SK-N-SH (cell line): Measurements from ENCODE around the gene UBR7. TPM values are rescaled to one million over a fixed set of nuclear protein-coding genes. Genes with fewer than 3 reads are reported as not detected.

Experiments
- CTCF ChIA-PET: fragments of 300-600, 350-600 bp; formaldehyde crosslinking; extraction: SDS; loops from one replicate; lab custom pipeline; 2021; lab: Yijun Ruan, JAX
- POLR2A ChIA-PET: fragments of 350-600 bp; sonication (Branson Sonifier 250); formaldehyde crosslinking; extraction: SDS; loops from one replicate; lab custom pipeline; 2020; ENCODE audit warnings: antibody characterized with exemption, inconsistent platforms; lab: Yijun Ruan, JAX
- DNase-seq: peaks from one replicate; pipeline ENCODE4 v3.0.0; 2012
- H2AFZ ChIP-seq: fragments of 200-600 bp; sonication (generic); 2 replicates; pipeline ENCODE4 v1.8.1; 2016; ENCODE audit warnings: antibody characterized with exemption, mild to moderate bottlenecking, low read depth
- H3F3A ChIP-seq: fragments of 200-600 bp; sonication (generic); replicated peaks from 2 replicates; pipeline ENCODE3; 2016; ENCODE audit warnings: antibody characterized with exemption, mild to moderate bottlenecking; ENCODE audit not compliant: insufficient read depth
- H3K27ac ChIP-seq, 2 experiments: fragments of 200-500 bp in 1 of 2; fragments of 200-600 bp in 1 of 2; sonication (Bioruptor generic) in 1 of 2; sonication (generic), shearing (Covaris generic) in 1 of 2; 2 replicates each; pipeline versions ENCODE4 v1.5.1 to v1.6.1; 2014 to 2016; ENCODE audit warnings: low read depth in 2 of 2, inconsistent platforms in 1 of 2, low read length in 1 of 2, mild to moderate bottlenecking in 1 of 2, mixed read lengths in 1 of 2
- H3K27me3 ChIP-seq: fragments of 200-600 bp; sonication (generic), shearing (Covaris generic); 2 replicates; pipeline ENCODE4 v1.6.1; 2016; ENCODE audit warnings: mixed run types; ENCODE audit not compliant: insufficient read depth
- H3K36me3 ChIP-seq, 2 experiments: fragments of 200-500 bp in 1 of 2; fragments of 200-600 bp in 1 of 2; sonication (Bioruptor generic) in 1 of 2; sonication (generic) in 1 of 2; replicated peaks in 1 of 2; 2 replicates each; pipeline versions ENCODE3 to v1.5.1; 2014 to 2016; ENCODE audit warnings: low read length in 1 of 2, mild to moderate bottlenecking in 1 of 2; ENCODE audit not compliant: insufficient read depth in 2 of 2, control insufficient read depth in 1 of 2
- H3K4me1 ChIP-seq, 2 experiments: fragments of 200-500 bp in 1 of 2; fragments of 200-600 bp in 1 of 2; sonication (Bioruptor generic) in 1 of 2; sonication (generic), shearing (Covaris generic) in 1 of 2; 2 replicates each; pipeline versions ENCODE4 v1.5.1 to v1.6.1; 2014 to 2016; ENCODE audit warnings: low read depth in 1 of 2, low read length in 1 of 2, mixed run types in 1 of 2; ENCODE audit not compliant: insufficient read depth in 2 of 2, control insufficient read depth in 1 of 2
- H3K4me2 ChIP-seq: fragments of 200-600 bp; sonication (generic), shearing (Covaris generic); 2 replicates; pipeline ENCODE4 v1.6.1; 2017; ENCODE audit warnings: mixed run types
- H3K4me3 ChIP-seq, 2 experiments: fragments of 200-500 bp in 1 of 2; fragments of 200-600 bp in 1 of 2; sonication (Bioruptor generic) in 1 of 2; sonication (generic), shearing (Covaris generic) in 1 of 2; 2 replicates each; pipeline versions ENCODE4 v1.5.1 to v1.8.1; 2014 to 2016; ENCODE audit warnings: low read depth in 2 of 2, inconsistent platforms in 1 of 2, low read length in 1 of 2, mild to moderate bottlenecking in 1 of 2, mixed read lengths in 1 of 2, moderate library complexity in 1 of 2
- H3K79me2 ChIP-seq: fragments of 200-600 bp; sonication (generic); 2 replicates; pipeline ENCODE4 v1.8.1; 2017; ENCODE audit warnings: mild to moderate bottlenecking; ENCODE audit not compliant: insufficient read depth
- H3K9ac ChIP-seq: fragments of 200-600 bp; sonication (generic); 2 replicates; pipeline ENCODE4 v1.6.1; 2017; ENCODE audit warnings: mixed run types
- H3K9me2 ChIP-seq: fragments of 200-600 bp; sonication (generic); 2 replicates; pipeline ENCODE4 v1.6.1; 2017; ENCODE audit warnings: mixed run types
- H3K9me3 ChIP-seq: fragments of 200-600 bp; sonication (generic); 2 replicates; pipeline ENCODE4 v1.6.1; 2017; ENCODE audit warnings: mixed run types, mild to moderate bottlenecking, moderate library complexity
- H4K20me1 ChIP-seq: fragments of 200-600 bp; sonication (generic); 2 replicates; pipeline ENCODE4 v1.6.1; 2017; ENCODE audit warnings: mild to moderate bottlenecking, mixed run types; ENCODE audit not compliant: insufficient read depth
- ELF1 ChIP-seq: IDR thresholded peaks from 2 replicates; pipeline ENCODE4 v1.4.0; 2012
- EP300 ChIP-seq, 2 experiments: IDR thresholded peaks; 2 replicates each; pipeline versions ENCODE4 v1.4.0 to v1.6.1; 2012; ENCODE audit warnings: borderline replicate concordance in 1 of 2, low read depth in 1 of 2, low read length in 1 of 2
- EZH2phosphoT487 ChIP-seq: fragments of 200-600 bp; sonication (generic); IDR thresholded peaks from 2 replicates; pipeline ENCODE4 v1.6.1; 2017; ENCODE audit warnings: low read depth, mixed run types, mild to moderate bottlenecking, antibody characterized with exemption, moderate library complexity, borderline replicate concordance
- FOSL2 ChIP-seq: IDR thresholded peaks from 2 replicates; pipeline ENCODE4 v1.4.0; 2012; ENCODE audit warnings: low read depth, mild to moderate bottlenecking, moderate library complexity, borderline replicate concordance
- FOXM1 ChIP-seq: IDR thresholded peaks from 2 replicates; pipeline ENCODE4 v1.4.0; 2012; ENCODE audit warnings: low read depth, mild to moderate bottlenecking
- JUND ChIP-seq: IDR thresholded peaks from 2 replicates; pipeline ENCODE4 v1.4.0; 2012
- MEF2A ChIP-seq: IDR thresholded peaks from 2 replicates; pipeline ENCODE4 v1.4.0; 2012; ENCODE audit warnings: low read depth, borderline replicate concordance
- NFIC ChIP-seq: IDR thresholded peaks from 2 replicates; pipeline ENCODE4 v1.4.0; 2012; ENCODE audit warnings: borderline replicate concordance
- NRF1 ChIP-seq: IDR thresholded peaks from 2 replicates; pipeline ENCODE4 v1.6.1; 2012; ENCODE audit warnings: low read depth, mild to moderate bottlenecking, low read length
- PBX3 ChIP-seq: IDR thresholded peaks from 2 replicates; pipeline ENCODE4; 2012
- POLR2AphosphoS5 ChIP-seq: IDR thresholded peaks from 2 replicates; pipeline ENCODE4 v1.6.1; 2012; ENCODE audit warnings: low read depth, low read length
- RAD21 ChIP-seq: IDR thresholded peaks from 2 replicates; pipeline ENCODE4 v1.6.1; 2012; ENCODE audit warnings: mild to moderate bottlenecking, low read length
- RCOR1 ChIP-seq: fragments of 150-350 bp; IDR thresholded peaks from 2 replicates; pipeline ENCODE4 v1.6.1; 2017; ENCODE audit warnings: antibody characterized with exemption, low read length
- REST ChIP-seq: IDR thresholded peaks from 2 replicates; pipeline ENCODE4 v1.6.1; 2012; ENCODE audit warnings: mild to moderate bottlenecking, low read depth, low read length, moderate library complexity
- RFX5 ChIP-seq: IDR thresholded peaks from 2 replicates; pipeline ENCODE4 v1.6.1; 2012; ENCODE audit warnings: mild to moderate bottlenecking, improper control_type of control experiment, low read length
- SIN3A ChIP-seq: IDR thresholded peaks from 2 replicates; pipeline ENCODE4 v1.6.1; 2012; ENCODE audit warnings: low read depth, mild to moderate bottlenecking, low read length, moderate library complexity, borderline replicate concordance
- SMC3 ChIP-seq: IDR thresholded peaks from 2 replicates; pipeline ENCODE4 v1.6.1; 2012; ENCODE audit warnings: low read depth, low read length, improper control_type of control experiment
- TEAD4 ChIP-seq: IDR thresholded peaks from 2 replicates; pipeline ENCODE4 v1.4.0; 2012; ENCODE audit warnings: mild to moderate bottlenecking, borderline replicate concordance; ENCODE audit not compliant: insufficient read depth
- ZBTB33 ChIP-seq: IDR thresholded peaks from 2 replicates; pipeline ENCODE4 v1.4.0; 2012; ENCODE audit warnings: low read depth, borderline replicate concordance
- polyA plus RNA-seq, 3 experiments: library from polyadenylated mRNA; depleted of rRNA; stranded (reverse); fragments of >200 nt; gene quantifications; 2 replicates each; pipeline ENCODE4 v1.2.3, GENCODE V29; 2012
- TF ChIP-seq, protein P1 (sequence below): fragments of 150-350 bp; IDR thresholded peaks from 2 replicates; pipeline ENCODE4 v1.6.1; 2016; ENCODE audit warnings: mild to moderate bottlenecking, low read depth, low read length

UBR7 gene
- polyA plus RNA-seq, 1 of the 3 experiments (the other 2 are of a cell fraction) = 28.2 TPM

GRCh38 chr14:93220509-93220908 is 13.5 kb downstream of the UBR7 start:
- Histone ChIP-seq H3K36me3 (peaks cover 21 to 44% of the 10 kb centered on the region in 2 experiments), H3K4me2 (no peak overlapping the region), H3K4me3 (no peak overlapping the region), H3K9me2 (no peaks in the 10 kb centered on the region), H3K4me1 (no peaks in the 10 kb centered on the region)
- CTCF ChIA-PET = interaction anchor here (1.3 to 2.2 kb wide), 2 partner anchors 11 to 316 kb away, joined by 3 to 12 read pairs; no protein-coding TSS in a partner anchor
- TF ChIP-seq FOSL2 (no peak), EZH2phosphoT487 (no peak), ELF1 (no peak), NRF1 (no peak), FOXM1 (no peak), SIN3A (no peak), ZBTB33 (no peak), MEF2A (no peak), RCOR1 (no peak), POLR2AphosphoS5 (no peak), RAD21 (no peak), PBX3 (no peak), SMC3 (no peak), TEAD4 (no peak), NFIC (no peak), EP300 (IDR thresholded peaks at IDR 0.05; ENCODE audit: borderline replicate concordance in 1 of 2, low read depth in 1 of 2, low read length in 1 of 2) (no peak), REST (no peak), JUND (no peak), RFX5 (no peak)
- TF ChIP-seq, protein P1, sequence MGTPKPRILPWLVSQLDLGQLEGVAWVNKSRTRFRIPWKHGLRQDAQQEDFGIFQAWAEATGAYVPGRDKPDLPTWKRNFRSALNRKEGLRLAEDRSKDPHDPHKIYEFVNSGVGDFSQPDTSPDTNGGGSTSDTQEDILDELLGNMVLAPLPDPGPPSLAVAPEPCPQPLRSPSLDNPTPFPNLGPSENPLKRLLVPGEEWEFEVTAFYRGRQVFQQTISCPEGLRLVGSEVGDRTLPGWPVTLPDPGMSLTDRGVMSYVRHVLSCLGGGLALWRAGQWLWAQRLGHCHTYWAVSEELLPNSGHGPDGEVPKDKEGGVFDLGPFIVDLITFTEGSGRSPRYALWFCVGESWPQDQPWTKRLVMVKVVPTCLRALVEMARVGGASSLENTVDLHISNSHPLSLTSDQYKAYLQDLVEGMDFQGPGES = no peak
- TF ChIP-seq, all 33 proteins: peak for 0
- Histone ChIP-seq H3F3A (peaks cover 10% of the 10 kb centered on the region), H3K27ac (no peak overlapping the region), H2AFZ (no peak overlapping the region), H3K9me3 (no peaks in the 10 kb centered on the region), H3K9ac (no peak overlapping the region), H3K27me3 (no peaks in the 10 kb centered on the region), H3K79me2 (no peaks in the 10 kb centered on the region), H4K20me1 (no peaks in the 10 kb centered on the region)
- POLR2A ChIA-PET = no interaction called here
- no peak for DNase-seq
